A549 (cell line): ENCODE results near the gene SLC16A9.

Experiments
- CEBPB ChIP-seq, 2 experiments: fragments of >200 bp in 1 of 2; sonication (Bioruptor Twin) in 1 of 2; formaldehyde crosslinking in 1 of 2; IDR thresholded peaks; 2 replicates each; pipeline ENCODE4 v1.6.1; 2012 to 2016
- CTCF ChIP-seq: fragments of >200 bp; sonication (Bioruptor Twin); formaldehyde crosslinking; IDR thresholded peaks from 3 replicates; pipeline ENCODE4 v1.5.1; 2016
- JUN ChIP-seq, 2 experiments: fragments of >200 bp; sonication (Bioruptor Twin); formaldehyde crosslinking; IDR thresholded peaks; 2 replicates in 1 of 2; 3 replicates in 1 of 2; pipeline ENCODE4 v1.6.1; 2016 to 2017
- MAZ ChIP-seq: fragments of 150-350 bp; IDR thresholded peaks from 2 replicates; pipeline ENCODE4 v1.6.1; 2014; ENCODE audit warnings: antibody characterized with exemption, low read depth, low read length, borderline replicate concordance
- MYC ChIP-seq: IDR thresholded peaks from 2 replicates; pipeline ENCODE4 v1.6.1; 2012; ENCODE audit warnings: mild to moderate bottlenecking, inconsistent platforms, low read length, improper control_type of control experiment, borderline replicate concordance
- PHF8 ChIP-seq: fragments of 200-600 bp; sonication (generic); IDR thresholded peaks from 2 replicates; pipeline ENCODE4 v1.6.1; 2016; ENCODE audit warnings: low read depth, mild to moderate bottlenecking, antibody characterized with exemption, moderate library complexity, borderline replicate concordance
- USF2 ChIP-seq: fragments of 450-650 bp; IDR thresholded peaks from 2 replicates; pipeline ENCODE4 v1.6.1; 2014; ENCODE audit warnings: antibody characterized with exemption
- ZSCAN20 ChIP-seq: fragments of 250-450 bp; sonication (Bioruptor Pico); IDR thresholded peaks from 2 replicates; pipeline ENCODE4 v1.8.0; 2022; ENCODE audit warnings: mild to moderate bottlenecking, moderate library complexity

- no peak for TF ChIP-seq ZSCAN20
- no peak for TF ChIP-seq CTCF
- no peak for TF ChIP-seq PHF8
- no peak for TF ChIP-seq USF2
- no peak for TF ChIP-seq MAZ
- no peak for TF ChIP-seq JUN (IDR thresholded peaks at IDR 0.05)
- no peak for TF ChIP-seq MYC
- TF ChIP-seq CEBPB (IDR thresholded peaks at IDR 0.05): no peak
These were observed 91.7 kb downstream of the SLC16A9 start for GRCh38 chr10:59617996-59618395.
